A673 (cell line): ENCODE results near the gene LRRC58. TPM values are rescaled to one million over a fixed set of nuclear protein-coding genes. Genes with fewer than 3 reads are reported as not detected.

Source experiments
- BruUV-seq: library from RNA; stranded (reverse); fragments of 400-500 nt; replicated peaks from 2 replicates; lab custom pipeline; 2021; lab: Mats Ljungman, UMichigan
- CTCF ChIA-PET: fragments of 300-600 bp; sonication (Branson Sonifier 250); formaldehyde crosslinking; loops from one replicate; lab custom pipeline; 2022; ENCODE audit warnings: antibody characterized with exemption; lab: Charles Lee
- POLR2A ChIA-PET: fragments of 300-600 bp; sonication (Branson Sonifier 250); formaldehyde crosslinking; loops from one replicate; lab custom pipeline; 2022; ENCODE audit warnings: antibody characterized with exemption; ENCODE audit not compliant: low non-redundant PET; lab: Charles Lee
- DNase-seq: peaks from one replicate; pipeline ENCODE4 v3.0.0-alpha.2; 2015; ENCODE audit warnings: low spot score
- H3K27ac ChIP-seq: fragments of 200-600 bp; sonication (generic); 2 replicates; pipeline ENCODE4 v1.5.1; 2016; ENCODE audit warnings: mixed run types, low read depth, mild to moderate bottlenecking, mixed read lengths, antibody characterized with exemption, low read length; ENCODE audit not compliant: poor library complexity, severe bottlenecking
- H3K27me3 ChIP-seq: fragments of 200-600 bp; sonication (generic); replicated peaks from 2 replicates; pipeline ENCODE4 v1.6.1; 2017; ENCODE audit warnings: mixed run types, low read depth, mild to moderate bottlenecking, mixed read lengths, antibody characterized with exemption, low read length; ENCODE audit not compliant: insufficient read depth, poor library complexity
- H3K36me3 ChIP-seq: fragments of 200-600 bp; sonication (generic); 2 replicates; pipeline ENCODE4 v1.6.1; 2016; ENCODE audit warnings: mixed run types, mild to moderate bottlenecking, mixed read lengths, antibody characterized with exemption, low read length; ENCODE audit not compliant: insufficient read depth, poor library complexity, severe bottlenecking
- H3K4me1 ChIP-seq: fragments of 200-600 bp; sonication (generic); 2 replicates; pipeline ENCODE4 v1.6.1; 2017; ENCODE audit warnings: mixed run types, mild to moderate bottlenecking, mixed read lengths, antibody characterized with exemption, low read length; ENCODE audit not compliant: insufficient read depth, poor library complexity, severe bottlenecking
- H3K4me3 ChIP-seq: fragments of 200-600 bp; sonication (generic); 2 replicates; pipeline ENCODE4 v1.5.1; 2016; ENCODE audit warnings: low read depth, mixed run types, mild to moderate bottlenecking, mixed read lengths, low read length; ENCODE audit not compliant: poor library complexity, severe bottlenecking
- H3K9me3 ChIP-seq: fragments of 200-600 bp; sonication (generic); 2 replicates; pipeline ENCODE4 v1.6.1; 2016; ENCODE audit warnings: mixed run types, low read depth, mild to moderate bottlenecking, mixed read lengths, antibody characterized with exemption, low read length; ENCODE audit not compliant: poor library complexity, severe bottlenecking
- CTCF ChIP-seq: fragments of 300-800, 200-600 bp; sonication (generic); conservative IDR thresholded peaks from 2 replicates; pipeline ENCODE4 v1.5.1; 2017; ENCODE audit warnings: low read depth, mild to moderate bottlenecking, antibody characterized with exemption, low read length, moderate library complexity, mixed read lengths
- EZH2 ChIP-seq: fragments of 200-600 bp; sonication (generic); IDR thresholded peaks from 2 replicates; pipeline ENCODE4 v1.6.1; 2017; ENCODE audit warnings: borderline replicate concordance, low read depth, mild to moderate bottlenecking, mixed read lengths, antibody characterized with exemption, low read length; ENCODE audit not compliant: poor library complexity, severe bottlenecking
- intact Hi-C: fragments of 100-400 bp; cut with micrococcal nuclease; formaldehyde crosslinking; loops from one replicate; pipeline ENCODE4 v1.10.0; 2022; ENCODE audit not compliant: unreplicated experiment
- total RNA-seq: library from RNA; stranded (reverse); gene quantifications from 2 replicates; pipeline ENCODE4 v1.2.3, GENCODE V29; 2021

Gene LRRC58
- total RNA-seq, 1 experiment from 2014 or later = 34.1 TPM

- CTCF ChIA-PET = no interaction called here
- POLR2A ChIA-PET = no interaction called here
- no peak for DNase-seq
These were observed 6.3 kb upstream of the LRRC58 start for GRCh38 chr3:120355486-120355885.

GRCh38 chr3:120353463-120353862 is 4.3 kb upstream of the LRRC58 start:
- intact Hi-C loops = no loop called here
- Histone ChIP-seq H3K4me3 (no peak overlapping the region), H3K4me1 (peaks cover 13% of the 10 kb centered on the region), H3K9me3 (no peaks in the 10 kb centered on the region), H3K27me3 (no peaks in the 10 kb centered on the region), H3K36me3 (no peaks in the 10 kb centered on the region), H3K27ac (no peak overlapping the region)
- no peak for DNase-seq
- CTCF ChIA-PET = no interaction called here
- no peak for TF ChIP-seq CTCF
- no peak for TF ChIP-seq EZH2
- BruUV-seq = no TSS peak
- POLR2A ChIA-PET = no interaction called here

More at GRCh38 chr3:120355486-120355885, 6.3 kb upstream of the LRRC58 start:
- H3K27ac ChIP-seq = no peak overlapping the region
- intact Hi-C loops = no loop called here
- no peaks in the 10 kb centered on the region for H3K9me3 ChIP-seq
- H3K27me3 ChIP-seq = no peaks in the 10 kb centered on the region
- H3K4me1 ChIP-seq = peaks cover 5% of the 10 kb centered on the region
- BruUV-seq = no TSS peak
- H3K4me3 ChIP-seq = no peak overlapping the region
- H3K36me3 ChIP-seq = no peaks in the 10 kb centered on the region
- TF ChIP-seq EZH2 = no peak
- TF ChIP-seq CTCF = no peak

GRCh38 chr3:120352017-120352416 is 2.9 kb upstream of the LRRC58 start:
- ChIA-PET POLR2A (no interaction called here), CTCF (no interaction called here)
- H3K27me3 ChIP-seq = no peaks in the 10 kb centered on the region
- no TSS peak for BruUV-seq
- H3K9me3 ChIP-seq = no peaks in the 10 kb centered on the region
- no peak overlapping the region for H3K27ac ChIP-seq
- peaks cover 19% of the 10 kb centered on the region for H3K4me1 ChIP-seq
- intact Hi-C loops = no loop called here
- H3K36me3 ChIP-seq = no peaks in the 10 kb centered on the region
- DNase-seq = no peak
- no peak overlapping the region for H3K4me3 ChIP-seq
- TF ChIP-seq CTCF (no peak), EZH2 (no peak)
